ENCODE measurements around the gene ZNF621.
A peak's percentile ranks its signal among the peaks of the same experiment; 100 is the strongest.

Gene ZNF621

DNA sequence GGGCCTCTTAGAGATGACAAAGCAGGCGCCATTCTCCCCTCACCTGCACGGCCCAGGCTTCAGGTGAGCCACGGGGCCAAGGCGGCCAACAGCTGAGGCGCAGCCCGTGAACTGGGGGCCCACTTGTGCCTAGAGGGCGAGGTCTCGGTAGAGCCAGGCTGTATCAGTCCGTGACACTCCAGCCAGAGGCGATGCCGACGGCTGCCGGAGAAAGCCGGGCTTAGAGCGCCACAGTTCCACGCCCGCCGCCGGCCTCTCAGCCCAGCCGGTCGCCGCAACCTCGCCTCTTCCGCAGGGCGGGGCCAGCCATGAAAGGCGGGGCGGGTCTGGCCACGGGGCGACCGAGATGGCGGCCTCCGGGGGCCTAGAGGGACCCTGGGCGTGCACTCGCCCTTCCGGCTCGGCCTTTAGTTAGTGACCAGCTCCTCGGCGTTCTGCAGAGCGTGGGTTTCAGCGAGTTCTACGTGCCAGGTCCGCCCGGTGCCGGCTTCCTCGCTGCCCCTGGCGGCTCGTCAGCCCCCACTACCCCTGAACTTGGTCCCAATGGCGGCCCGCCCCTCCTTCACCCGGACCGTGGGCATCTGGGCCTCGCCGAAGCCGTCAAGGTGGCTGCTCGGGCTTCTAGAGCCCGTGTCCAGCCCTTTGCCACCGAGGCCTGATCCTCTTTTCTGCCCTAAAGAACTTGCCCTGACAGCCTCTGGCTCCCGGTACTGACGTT is at the start of gene ZNF621:
Gene ZNF621, plus strand, starts transcription at position 393 of the 718 bp plus-strand sequence. CDS start 881 bp downstream, outside the sequence.
- H3K27me3 Mint-ChIP-seq (ENCODE audit: low read depth) = no peaks in the 10 kb centered on the region
- peaks cover 33% of the 10 kb centered on the region for H3K36me3 Mint-ChIP-seq (ENCODE audit: low read depth)
- H3K27ac Mint-ChIP-seq = peak within 1 kb of the TSS; percentile 97
- no peaks in the 10 kb centered on the region for H3K9me3 Mint-ChIP-seq
- peaks cover 26% of the 10 kb centered on the region for H3K4me1 Mint-ChIP-seq (ENCODE audit: low read depth)
- peak within 1 kb of the TSS; percentile 99 for H3K4me3 Mint-ChIP-seq
- DNase-seq (ENCODE audit: low spot score) = peak; percentile 87

GRCh38 chr3:40476478-40477470 is 48.0 kb upstream of the ZNF621 start, which contains the start of gene ZNF619:
Gene ZNF619 (plus strand): TSS chr3:40477122. CDS start chr3:40477980, 858 bp downstream.
- peak within 1 kb of the TSS; percentile 89 for H3K4me3 Mint-ChIP-seq
- H3K27ac Mint-ChIP-seq = peak within 1 kb of the TSS; percentile 87
- H3K27me3 Mint-ChIP-seq (ENCODE audit: low read depth) = peaks cover 2% of the 10 kb centered on the region
- H3K36me3 Mint-ChIP-seq (ENCODE audit: low read depth) = peaks cover 20% of the 10 kb centered on the region
- DNase-seq (ENCODE audit: low spot score) = peak; percentile 52
- H3K4me1 Mint-ChIP-seq (ENCODE audit: low read depth) = peaks cover 23% of the 10 kb centered on the region
- no peaks in the 10 kb centered on the region for H3K9me3 Mint-ChIP-seq

DNA sequence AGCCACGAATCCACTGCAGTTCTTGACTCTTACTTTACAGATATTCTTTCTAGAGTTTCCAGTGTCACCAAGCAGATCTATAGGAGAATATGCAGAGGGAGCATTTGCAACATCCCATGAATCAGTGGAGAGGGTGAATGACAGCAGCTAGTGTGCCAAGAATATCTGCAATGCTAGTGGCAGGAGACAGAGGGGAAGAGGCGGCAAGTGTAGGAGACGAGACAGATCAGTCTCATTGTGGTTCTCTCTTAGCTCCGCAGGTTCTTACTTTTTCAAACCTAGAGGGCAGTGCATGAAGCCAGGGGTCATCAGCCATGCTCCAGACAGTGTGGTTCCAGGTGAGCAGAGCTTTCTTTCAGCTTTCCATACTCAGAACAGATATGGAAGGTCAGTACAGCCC is 47.1 kb upstream of the ZNF621 start:
- DNase-seq (ENCODE audit: low spot score) = no peak
- Mint-ChIP-seq H3K27ac (peak overlapping the region; percentile 87), H3K9me3 (no peaks in the 10 kb centered on the region), H3K4me3 (peak overlapping the region; percentile 89), H3K36me3 (ENCODE audit: low read depth) (peaks cover 26% of the 10 kb centered on the region), H3K4me1 (ENCODE audit: low read depth) (peaks cover 32% of the 10 kb centered on the region), H3K27me3 (ENCODE audit: low read depth) (peaks cover 2% of the 10 kb centered on the region)

DNA sequence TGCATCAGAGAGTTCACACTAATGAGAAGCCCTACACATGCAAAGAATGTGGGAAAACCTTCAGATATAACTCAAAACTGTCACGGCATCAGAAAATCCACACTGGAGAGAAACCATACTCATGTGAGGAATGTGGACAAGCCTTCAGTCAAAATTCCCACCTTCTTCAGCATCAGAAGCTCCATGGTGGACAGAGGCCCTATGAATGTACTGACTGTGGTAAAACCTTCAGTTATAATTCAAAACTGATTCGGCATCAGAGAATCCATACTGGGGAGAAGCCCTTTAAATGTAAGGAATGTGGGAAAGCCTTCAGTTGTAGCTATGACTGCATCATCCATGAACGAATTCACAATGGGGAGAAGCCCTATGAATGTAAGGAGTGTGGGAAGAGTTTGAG is 37.6 kb upstream of the ZNF621 start:
- H3K27me3 Mint-ChIP-seq (ENCODE audit: low read depth) = no peaks in the 10 kb centered on the region
- peaks cover 11% of the 10 kb centered on the region for H3K4me1 Mint-ChIP-seq (ENCODE audit: low read depth)
- H3K27ac Mint-ChIP-seq = no peak overlapping the region
- no peak for DNase-seq (ENCODE audit: low spot score)
- H3K36me3 Mint-ChIP-seq (ENCODE audit: low read depth) = peaks cover 48% of the 10 kb centered on the region
- no peak overlapping the region for H3K4me3 Mint-ChIP-seq
- H3K9me3 Mint-ChIP-seq = peaks cover 35% of the 10 kb centered on the region

- DNase-seq (ENCODE audit: low spot score) = no peak
- Mint-ChIP-seq H3K4me3 (no peak overlapping the region), H3K27ac (no peak overlapping the region), H3K36me3 (ENCODE audit: low read depth) (peaks cover 28% of the 10 kb centered on the region), H3K4me1 (ENCODE audit: low read depth) (no peaks in the 10 kb centered on the region), H3K27me3 (ENCODE audit: low read depth) (peaks cover 2% of the 10 kb centered on the region), H3K9me3 (peaks cover 29% of the 10 kb centered on the region)
Measured at GRCh38 chr3:40490916-40491315, 33.8 kb upstream of the ZNF621 start.

DNA sequence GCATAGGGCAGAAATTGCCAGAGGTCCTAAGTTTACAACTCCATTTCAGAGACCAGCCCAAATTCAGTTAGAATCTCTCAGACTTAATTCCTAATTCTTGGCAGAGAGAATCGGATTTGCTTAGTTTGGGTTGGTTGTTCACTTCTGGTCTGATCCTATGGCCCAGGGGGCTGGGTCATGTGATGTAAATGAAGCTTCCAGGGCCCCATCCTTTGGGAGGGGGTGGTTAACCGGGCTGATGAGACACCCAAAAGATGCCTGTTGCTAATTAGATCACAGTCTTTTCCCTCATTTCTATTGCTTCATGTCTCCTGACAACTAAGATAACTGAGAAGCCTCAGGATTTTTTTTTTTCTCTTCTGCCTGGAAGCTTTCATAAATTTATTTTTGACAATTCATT is 30.1 kb upstream of the ZNF621 start:
- Mint-ChIP-seq H3K4me3 (no peak overlapping the region), H3K36me3 (ENCODE audit: low read depth) (peaks cover 4% of the 10 kb centered on the region), H3K27me3 (ENCODE audit: low read depth) (peaks cover 6% of the 10 kb centered on the region), H3K4me1 (ENCODE audit: low read depth) (no peaks in the 10 kb centered on the region), H3K9me3 (peaks cover 5% of the 10 kb centered on the region), H3K27ac (no peak overlapping the region)
- no peak for DNase-seq (ENCODE audit: low spot score)

GRCh38 chr3:40497288-40497687 is 27.5 kb upstream of the ZNF621 start:
- DNase-seq (ENCODE audit: low spot score) = no peak
- no peaks in the 10 kb centered on the region for H3K9me3 Mint-ChIP-seq
- H3K36me3 Mint-ChIP-seq (ENCODE audit: low read depth) = peaks cover 1% of the 10 kb centered on the region

GRCh38 chr3:40499952-40500351 is 24.8 kb upstream of the ZNF621 start:
- H3K4me1 Mint-ChIP-seq (ENCODE audit: low read depth) = no peaks in the 10 kb centered on the region
- no peak overlapping the region for H3K27ac Mint-ChIP-seq
- peaks cover 8% of the 10 kb centered on the region for H3K27me3 Mint-ChIP-seq (ENCODE audit: low read depth)
- H3K36me3 Mint-ChIP-seq (ENCODE audit: low read depth) = peaks cover 1% of the 10 kb centered on the region
- DNase-seq (ENCODE audit: low spot score) = no peak
- H3K4me3 Mint-ChIP-seq = no peak overlapping the region
- no peaks in the 10 kb centered on the region for H3K9me3 Mint-ChIP-seq

More at GRCh38 chr3:40497288-40497687, 27.5 kb upstream of the ZNF621 start:
- no peak overlapping the region for H3K4me3 Mint-ChIP-seq
- H3K27me3 Mint-ChIP-seq (ENCODE audit: low read depth) = peaks cover 6% of the 10 kb centered on the region
- H3K4me1 Mint-ChIP-seq (ENCODE audit: low read depth) = no peaks in the 10 kb centered on the region
- no peak overlapping the region for H3K27ac Mint-ChIP-seq

DNA sequence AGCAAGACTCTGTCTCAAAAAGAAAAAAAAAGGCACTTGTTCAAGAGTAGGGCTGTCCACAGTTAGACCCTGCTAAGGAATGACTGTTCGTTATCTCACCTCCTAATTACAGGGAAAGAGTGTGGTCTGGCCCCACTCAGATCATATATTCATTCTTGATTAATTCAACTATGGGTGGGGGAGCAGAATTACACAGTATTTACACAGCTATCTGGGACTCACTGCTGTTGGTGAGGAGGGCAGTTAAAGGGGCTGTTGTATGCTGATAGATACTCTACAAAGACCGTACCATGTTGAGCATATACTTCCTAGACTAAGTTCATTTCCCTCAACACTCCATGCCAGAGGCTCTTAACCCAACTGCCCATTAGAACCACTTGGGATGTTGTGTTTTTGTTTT is 22.7 kb upstream of the ZNF621 start:
- no peak for DNase-seq (ENCODE audit: low spot score)
- peaks cover 7% of the 10 kb centered on the region for H3K27me3 Mint-ChIP-seq (ENCODE audit: low read depth)
- no peak overlapping the region for H3K4me3 Mint-ChIP-seq
- peaks cover 7% of the 10 kb centered on the region for H3K4me1 Mint-ChIP-seq (ENCODE audit: low read depth)
- peaks cover 1% of the 10 kb centered on the region for H3K36me3 Mint-ChIP-seq (ENCODE audit: low read depth)
- no peak overlapping the region for H3K27ac Mint-ChIP-seq
- no peaks in the 10 kb centered on the region for H3K9me3 Mint-ChIP-seq

GRCh38 chr3:40504636-40505430 is 19.9 kb upstream of the ZNF621 start:
- Mint-ChIP-seq H3K27me3 (ENCODE audit: low read depth) (peaks cover 2% of the 10 kb centered on the region), H3K4me1 (ENCODE audit: low read depth) (peaks cover 16% of the 10 kb centered on the region), H3K27ac (peak overlapping the region; percentile 41), H3K4me3 (peak overlapping the region; percentile 96), H3K9me3 (no peaks in the 10 kb centered on the region), H3K36me3 (ENCODE audit: low read depth) (peaks cover 6% of the 10 kb centered on the region)
- no peak for DNase-seq (ENCODE audit: low spot score)

DNA sequence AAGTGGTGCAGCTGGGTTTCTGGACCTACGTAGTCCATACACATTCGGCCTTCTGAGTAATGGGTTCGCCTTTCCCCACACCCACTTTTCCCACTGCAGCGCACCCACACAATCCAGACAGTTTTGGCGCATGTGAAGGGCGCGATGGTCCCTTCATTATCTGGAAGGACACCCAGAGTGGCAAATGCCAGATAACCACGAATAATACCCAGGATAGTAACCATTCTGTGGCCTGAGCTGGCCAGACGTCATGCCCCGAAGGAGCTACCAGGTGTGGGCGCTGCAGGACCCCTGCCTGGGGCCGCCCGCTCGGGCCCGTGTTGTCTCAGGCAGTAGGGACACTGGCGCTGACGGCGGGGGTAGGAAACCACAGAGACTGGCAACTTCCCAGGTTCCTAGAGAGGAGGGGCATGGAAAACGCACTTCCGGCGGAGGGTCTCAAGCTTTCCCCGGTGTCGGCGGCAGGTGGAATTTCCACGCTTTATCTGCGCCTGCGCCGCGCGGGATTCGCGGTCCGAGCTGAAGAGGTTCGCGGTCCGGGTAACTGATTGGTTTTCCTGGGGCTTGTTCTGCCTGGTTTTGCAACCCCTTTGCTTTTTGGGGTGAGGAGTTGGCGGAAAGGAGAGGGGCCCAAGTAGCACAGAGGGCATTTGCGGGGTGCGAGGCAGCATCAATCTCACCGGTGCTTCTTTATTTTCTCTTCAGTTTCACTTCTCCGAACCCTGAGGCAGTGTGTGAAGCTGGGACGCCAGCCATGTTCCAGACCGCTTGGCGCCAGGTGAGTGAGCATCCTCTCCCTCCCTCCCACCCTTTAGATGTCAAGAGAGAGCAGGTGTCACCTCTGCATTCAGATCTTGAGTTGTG is 18.9 kb upstream of the ZNF621 start, which contains the start of gene ZNF620:
Gene ZNF620, plus strand, starts transcription at position 441 of the 864 bp plus-strand sequence. Its CDS starts 314 bp downstream, at position 755.
- Mint-ChIP-seq H3K36me3 (ENCODE audit: low read depth) (peaks cover 12% of the 10 kb centered on the region), H3K27me3 (ENCODE audit: low read depth) (peaks cover 2% of the 10 kb centered on the region), H3K9me3 (no peaks in the 10 kb centered on the region), H3K27ac (peak within 1 kb of the TSS; percentile 83), H3K4me1 (ENCODE audit: low read depth) (peaks cover 16% of the 10 kb centered on the region), H3K4me3 (peak within 1 kb of the TSS; percentile 96)
- peak; percentile 46 for DNase-seq (ENCODE audit: low spot score)

- Mint-ChIP-seq H3K27ac (no peak overlapping the region), H3K4me3 (no peak overlapping the region), H3K9me3 (no peaks in the 10 kb centered on the region), H3K27me3 (ENCODE audit: low read depth) (no peaks in the 10 kb centered on the region), H3K4me1 (ENCODE audit: low read depth) (peaks cover 16% of the 10 kb centered on the region), H3K36me3 (ENCODE audit: low read depth) (peaks cover 27% of the 10 kb centered on the region)
- DNase-seq (ENCODE audit: low spot score) = no peak
Measured at GRCh38 chr3:40511031-40511718, 13.6 kb upstream of the ZNF621 start.

All from T-helper 2 cell treated with Interferon-gamma antibody and Interleukin-4, amounts not matched to agents 5 μg/mL and 100 μg/mL, for 36 hours (primary cell).